ENCODE data around the gene ARHGAP24. TPM values are rescaled to one million over a fixed set of nuclear protein-coding genes. Genes with fewer than 3 reads are reported as not detected.
"Not testable (repeated sequence)": the region's sequence is repeated elsewhere in the genome, so short reads cannot be mapped to it uniquely, and the experiment has no call there.

Gene ARHGAP24
- total RNA-seq, 1 experiment from 2014 or later: 4.6 TPM

DNA sequence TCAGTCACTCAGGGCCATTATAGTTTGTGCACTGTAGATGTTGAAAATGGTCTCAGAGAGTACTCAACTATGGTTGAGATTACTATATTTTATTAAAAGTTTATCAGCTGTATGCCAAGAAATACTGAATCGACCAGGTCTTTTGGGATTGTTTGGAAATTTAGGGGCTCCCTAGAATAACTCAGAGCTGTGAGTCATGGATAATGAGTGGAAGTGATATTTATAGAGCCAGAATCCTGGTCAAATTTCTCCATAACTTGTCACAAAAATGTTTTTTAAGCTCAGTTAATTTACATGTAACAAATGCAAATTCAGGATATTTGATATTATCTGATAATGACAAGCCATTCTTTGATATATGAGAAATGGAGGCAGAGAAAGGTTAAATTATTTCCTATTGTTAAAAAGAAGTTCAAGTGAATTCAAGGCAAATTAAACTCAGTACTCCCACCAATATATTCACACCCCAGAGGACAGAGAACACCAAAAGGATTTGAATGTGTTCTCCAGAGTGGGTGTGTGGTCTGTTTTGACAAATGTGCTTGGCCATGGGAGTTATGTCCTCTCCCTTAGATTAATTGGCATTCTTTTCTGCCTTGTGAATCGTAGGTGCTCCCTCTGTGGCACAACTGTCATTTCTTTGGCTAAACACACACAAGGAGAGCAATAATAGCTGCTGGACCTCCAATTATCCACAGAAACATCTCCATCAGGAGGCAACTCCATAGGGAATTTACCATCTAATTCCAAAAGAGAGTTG is 37.7 kb downstream of the ARHGAP24 start:
- DNase-seq (ENCODE audit: low spot score): no peak
- in situ Hi-C loops (cut with HindIII; ENCODE audit: low sequenced_read_pairs): no loop called here

DNA sequence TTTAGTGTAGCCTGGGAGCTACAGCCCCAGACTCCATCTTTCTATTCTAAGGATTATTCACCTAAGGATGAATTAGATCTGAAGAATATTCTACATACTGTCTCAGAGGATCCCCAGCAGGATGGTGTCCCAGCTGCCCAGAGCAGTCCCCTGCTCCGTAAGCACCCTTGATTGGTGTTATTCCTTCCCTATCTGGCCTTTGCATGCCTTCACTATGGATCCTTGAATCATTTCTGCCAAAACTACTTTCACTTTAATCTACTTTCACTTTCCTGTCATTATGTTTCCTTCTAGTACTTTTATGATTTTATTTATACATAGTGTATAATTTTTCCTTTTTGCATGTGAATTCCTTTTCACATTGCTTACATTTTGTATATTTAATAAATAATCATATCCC is 39.2 kb downstream of the ARHGAP24 start:
- in situ Hi-C loops (cut with HindIII; ENCODE audit: low sequenced_read_pairs): no loop called here

DNA sequence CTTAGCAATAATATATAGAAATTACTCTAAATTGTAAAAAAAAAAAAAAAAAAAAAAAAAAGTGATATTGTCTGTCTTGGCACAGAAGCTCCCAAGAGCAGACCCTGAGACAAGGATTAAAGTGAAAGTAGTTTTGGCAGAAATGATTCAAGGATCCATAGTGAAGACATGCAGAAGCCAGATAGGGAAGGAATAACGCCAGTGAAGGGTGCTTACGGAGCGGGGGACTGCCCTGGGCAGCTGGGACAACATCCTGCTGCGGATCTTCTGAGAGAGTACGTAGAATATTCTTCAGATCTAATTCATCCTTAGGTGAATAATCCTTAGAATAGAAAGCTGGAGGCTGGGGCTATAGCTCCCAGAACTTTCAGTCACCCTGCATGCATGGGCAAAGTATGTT is 39.8 kb downstream of the ARHGAP24 start:
- in situ Hi-C loops (cut with HindIII; ENCODE audit: low sequenced_read_pairs): no loop called here
- DNase-seq (ENCODE audit: low spot score): no peak

More for the DNA sequence above, 39.2 kb downstream of the ARHGAP24 start:
- no peak for DNase-seq (ENCODE audit: low spot score)

DNA sequence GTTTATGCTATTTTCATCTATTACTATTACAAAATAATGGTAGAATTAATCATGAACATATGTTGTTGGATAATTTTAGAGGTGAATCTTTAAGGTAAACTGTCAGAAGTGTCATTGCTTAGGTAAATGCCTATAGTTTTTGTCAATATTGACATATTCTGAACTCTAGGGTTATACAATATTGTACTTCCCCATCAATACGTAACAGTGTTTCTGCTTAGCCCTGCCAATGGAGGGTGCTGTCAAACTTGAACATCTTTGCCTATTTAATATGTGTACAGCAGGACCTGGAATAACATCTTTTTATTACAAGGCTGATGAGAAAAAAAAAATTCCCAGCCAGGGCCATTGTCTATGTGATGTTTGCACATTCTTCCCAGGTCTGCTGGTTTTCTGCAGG is 40.8 kb downstream of the ARHGAP24 start:
- in situ Hi-C loops (cut with HindIII; ENCODE audit: low sequenced_read_pairs): no loop called here
- no peak for DNase-seq (ENCODE audit: low spot score)

DNA sequence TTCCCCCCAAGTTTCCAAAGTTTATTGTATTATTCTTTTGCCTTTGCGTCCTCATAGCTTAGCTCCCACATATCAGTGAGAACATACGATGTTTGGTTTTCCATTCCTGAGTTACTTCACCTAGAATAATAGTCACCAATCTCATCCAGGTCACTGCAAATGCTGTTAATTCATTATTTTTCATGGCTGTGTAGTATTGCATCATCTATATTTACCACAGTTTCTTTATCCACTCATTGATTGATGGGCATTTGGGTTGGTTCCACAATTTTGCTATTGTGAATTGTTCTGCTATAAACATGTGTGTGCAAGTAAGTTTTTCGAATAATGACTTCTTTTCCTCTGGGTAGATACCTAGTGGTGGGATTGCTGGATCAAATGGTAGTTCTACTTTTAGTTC is 43.6 kb downstream of the ARHGAP24 start:
- DNase-seq (ENCODE audit: low spot score); in situ Hi-C loops (cut with HindIII; ENCODE audit: low sequenced_read_pairs): not testable (repeated sequence)

DNA sequence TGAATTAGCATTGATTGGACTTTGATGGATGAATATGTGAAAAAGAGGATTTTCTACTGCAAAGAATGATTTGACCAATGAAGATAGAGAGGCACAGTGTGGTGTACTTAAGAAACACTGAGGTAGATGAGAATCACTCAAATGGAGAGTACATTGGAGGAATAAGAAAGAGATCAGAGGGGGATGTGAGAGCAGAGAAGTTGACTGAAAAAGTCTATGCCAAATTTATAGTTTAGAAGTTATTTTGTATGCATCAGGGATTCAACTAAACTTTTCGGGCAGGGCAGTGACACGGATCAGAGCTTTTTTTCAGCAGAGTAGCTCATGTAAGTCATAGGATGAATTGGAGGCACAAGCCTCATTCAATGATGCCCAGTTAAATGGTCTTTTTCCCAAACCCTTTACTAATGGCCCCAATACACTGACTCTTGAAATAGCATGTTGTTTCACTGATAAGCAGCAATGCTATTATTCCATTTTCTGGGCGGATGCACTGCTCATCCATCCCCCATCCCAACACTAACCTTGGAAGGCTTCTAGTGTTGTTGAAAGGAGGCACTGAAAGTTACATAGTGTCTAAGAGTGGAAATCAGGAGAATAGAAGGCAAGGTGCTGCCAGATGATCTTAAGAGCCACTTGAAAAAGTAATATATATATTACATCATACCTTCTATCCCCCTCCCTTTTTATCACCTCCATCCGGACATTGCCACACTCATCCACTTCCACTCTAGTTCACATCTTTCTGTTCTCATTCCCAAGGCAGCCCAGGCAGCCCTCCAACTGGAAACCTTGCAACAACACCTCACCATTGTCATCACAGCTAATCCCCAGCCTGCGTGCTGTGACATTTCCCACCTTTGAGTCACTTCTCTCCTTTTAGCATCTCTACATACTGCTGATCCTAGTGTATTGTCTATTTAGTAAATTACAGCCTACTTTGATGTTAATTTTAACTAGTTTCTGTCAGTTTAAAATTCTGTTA is 46.1 kb downstream of the ARHGAP24 start:
- DNase-seq (ENCODE audit: low spot score): no peak
- in situ Hi-C loops (cut with HindIII; ENCODE audit: low sequenced_read_pairs): no loop called here

DNA sequence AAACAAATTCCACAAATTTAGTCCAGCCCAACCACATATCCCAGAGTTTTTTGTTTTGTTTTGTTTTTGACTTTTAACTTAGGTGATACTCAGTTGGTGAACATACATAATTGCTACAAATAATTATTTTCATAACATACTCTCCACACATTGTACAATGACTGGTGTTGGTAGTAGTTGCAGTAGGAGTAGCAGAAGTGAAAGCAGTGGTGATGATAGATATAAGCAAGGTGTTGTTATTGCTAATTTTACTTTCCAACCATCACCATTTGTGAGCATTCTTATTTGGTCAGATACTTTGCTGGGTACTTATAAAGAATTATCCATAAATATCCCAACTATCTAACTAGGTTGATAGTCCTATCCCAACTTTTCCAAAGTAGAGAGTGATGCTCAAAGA is 47.3 kb downstream of the ARHGAP24 start:
- in situ Hi-C loops (cut with HindIII; ENCODE audit: low sequenced_read_pairs): no loop called here
- DNase-seq (ENCODE audit: low spot score): no peak

DNA sequence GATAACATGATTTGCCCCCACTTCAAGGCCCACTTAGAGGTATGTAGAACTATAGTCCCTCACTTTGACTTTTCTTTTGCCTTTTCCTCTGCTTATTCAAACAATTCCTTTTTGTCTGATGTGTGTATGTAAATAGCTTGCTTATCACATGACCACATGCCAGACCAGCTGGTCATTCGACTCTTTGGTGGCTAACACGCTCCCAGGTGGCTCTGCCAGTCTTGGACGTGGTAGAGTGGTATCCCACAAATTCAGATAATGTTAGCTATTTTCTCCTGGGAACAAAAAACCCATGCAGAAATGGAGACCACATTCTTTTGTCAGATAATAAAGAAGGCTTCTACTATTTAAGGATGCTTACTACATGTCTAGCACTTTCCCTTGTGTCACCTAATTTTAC is 47.9 kb downstream of the ARHGAP24 start:
- no peak for DNase-seq (ENCODE audit: low spot score)
- in situ Hi-C loops (cut with HindIII; ENCODE audit: low sequenced_read_pairs): no loop called here

DNA sequence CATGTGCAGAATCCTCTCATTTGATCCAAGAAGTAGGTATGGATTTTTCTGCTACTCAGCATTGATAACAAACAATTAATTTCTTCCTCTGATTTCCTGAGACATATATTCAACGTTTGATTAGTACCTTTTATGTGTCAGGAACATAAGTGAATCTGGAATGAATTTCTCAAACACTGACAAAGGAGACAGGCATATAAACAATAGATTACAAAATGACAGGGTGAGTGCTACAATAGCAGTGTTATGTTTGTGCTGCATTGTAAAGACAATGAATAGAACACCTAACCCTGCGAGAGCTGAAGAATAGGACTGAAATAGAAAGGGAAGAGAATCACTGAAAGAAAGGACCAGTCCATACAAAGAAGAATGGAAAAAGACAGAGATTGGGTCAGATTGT is 52.9 kb downstream of the ARHGAP24 start:
- in situ Hi-C loops (cut with HindIII; ENCODE audit: low sequenced_read_pairs): no loop called here
- DNase-seq (ENCODE audit: low spot score): no peak

DNA sequence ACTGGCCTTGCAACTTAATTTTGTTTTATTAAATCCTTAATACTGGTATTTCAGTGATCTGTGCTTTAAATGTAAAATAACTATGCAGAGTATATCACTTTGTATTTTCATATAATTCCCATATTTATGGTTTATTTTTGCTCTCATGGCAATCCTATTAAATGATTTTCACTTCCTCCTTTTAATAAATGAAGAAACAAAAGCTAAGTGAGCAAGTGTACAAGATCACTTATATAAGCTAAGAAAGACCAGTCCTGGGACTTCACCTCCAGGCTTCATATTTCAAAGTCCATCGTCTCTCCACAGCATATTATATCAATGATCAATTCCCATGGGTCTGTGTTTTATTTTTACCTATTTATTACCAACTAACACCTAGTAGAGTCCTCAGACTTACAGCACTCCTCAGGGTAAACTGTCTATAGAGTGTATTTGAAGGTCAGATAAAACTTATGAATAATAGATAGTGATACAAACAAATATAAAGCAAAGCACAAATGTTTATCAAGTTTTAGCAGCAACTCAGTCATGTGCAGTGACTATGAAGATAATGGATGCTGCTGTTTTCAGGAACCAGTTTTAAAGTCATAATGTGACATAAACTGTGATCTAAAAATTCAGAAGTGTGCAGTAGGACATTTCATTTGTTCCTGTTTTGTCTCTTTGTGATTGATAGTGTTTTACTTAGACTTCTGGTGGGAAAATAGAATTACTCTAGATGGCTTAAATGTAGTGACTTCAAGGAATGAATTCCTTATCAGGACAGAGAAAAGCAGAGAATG is 56.8 kb downstream of the ARHGAP24 start:
- in situ Hi-C loops (cut with HindIII; ENCODE audit: low sequenced_read_pairs): no loop called here
- no peak for DNase-seq (ENCODE audit: low spot score)

DNA sequence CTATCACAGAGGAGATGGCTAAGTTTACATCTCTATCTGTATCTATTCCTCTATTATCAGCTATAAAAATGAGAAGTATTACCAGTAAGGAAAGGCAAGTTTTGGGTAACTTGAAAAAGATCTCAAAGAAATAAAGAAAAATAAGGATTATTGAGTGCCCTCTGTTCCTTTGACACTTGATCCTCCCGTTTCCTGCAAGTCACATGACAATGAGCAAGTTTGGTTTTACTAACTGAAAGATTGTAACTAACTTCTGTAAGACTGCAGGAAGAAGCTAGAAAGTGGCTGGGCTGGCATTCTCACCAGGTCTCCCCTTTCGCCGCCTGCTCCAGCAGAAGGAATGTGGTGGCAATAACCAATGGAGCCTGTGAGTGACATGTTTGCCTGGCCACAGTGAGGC is 59.2 kb downstream of the ARHGAP24 start:
- in situ Hi-C loops (cut with HindIII; ENCODE audit: low sequenced_read_pairs): no loop called here
- no peak for DNase-seq (ENCODE audit: low spot score)

DNA sequence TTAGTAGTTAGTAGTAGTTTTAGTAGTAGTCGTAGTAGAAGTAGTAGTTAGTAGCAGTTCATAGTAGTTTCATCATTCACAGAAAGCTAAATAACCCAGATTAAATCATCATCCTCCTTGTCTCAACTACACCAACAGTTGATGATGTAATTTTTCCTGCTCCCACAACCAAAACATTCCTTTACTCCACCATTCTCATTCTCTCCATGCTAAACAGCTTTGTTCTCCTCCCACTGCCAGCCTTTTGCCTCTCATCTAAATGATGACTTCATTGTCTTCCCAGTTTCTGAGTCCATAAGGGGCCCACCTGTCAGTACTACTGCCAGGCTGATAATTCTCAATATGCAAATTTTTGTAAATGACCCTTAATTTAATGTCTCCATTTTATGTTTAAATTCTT is 68.9 kb downstream of the ARHGAP24 start:
- no peak for DNase-seq (ENCODE audit: low spot score)
- in situ Hi-C loops (cut with HindIII; ENCODE audit: low sequenced_read_pairs): no loop called here

DNA sequence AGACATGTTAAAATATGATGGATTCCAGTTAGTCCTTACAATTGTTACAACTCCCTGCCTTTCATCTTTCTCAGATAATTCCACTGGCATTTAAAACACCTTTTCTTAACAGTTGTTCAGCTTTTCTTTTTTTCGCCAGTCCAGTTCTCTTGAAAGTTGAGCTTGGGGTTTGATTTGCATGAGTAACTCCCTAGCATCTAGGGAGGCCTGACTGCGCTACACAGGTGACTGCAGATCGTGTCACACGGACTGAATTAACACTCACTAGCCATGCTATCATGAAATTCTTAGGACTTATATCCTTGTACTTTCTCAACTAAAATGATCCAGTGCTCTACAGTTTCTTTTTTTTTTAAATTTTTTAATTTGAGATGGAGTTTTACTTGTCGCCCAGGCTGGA is 69.8 kb downstream of the ARHGAP24 start:
- in situ Hi-C loops (cut with HindIII; ENCODE audit: low sequenced_read_pairs): no loop called here
- DNase-seq (ENCODE audit: low spot score): no peak

DNA sequence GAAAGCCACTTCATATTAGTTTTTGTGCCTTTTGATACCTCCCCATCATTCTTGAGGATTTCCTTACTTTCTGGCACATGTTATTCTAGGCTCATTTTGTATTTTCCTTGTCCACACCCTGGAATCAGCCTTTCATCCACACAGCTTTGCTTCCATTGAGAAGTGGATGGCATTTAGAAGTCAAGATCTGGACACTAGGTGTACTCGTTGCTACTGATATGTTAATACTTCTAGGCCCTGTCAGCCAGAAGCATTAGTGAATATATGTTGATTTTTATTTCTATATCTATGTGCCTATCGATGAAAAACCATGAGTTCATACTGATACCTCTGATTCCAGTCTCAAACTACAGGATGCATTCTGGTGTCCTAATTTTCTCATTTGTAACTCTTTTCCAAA is 73.2 kb downstream of the ARHGAP24 start:
- in situ Hi-C loops (cut with HindIII; ENCODE audit: low sequenced_read_pairs): no loop called here

DNA sequence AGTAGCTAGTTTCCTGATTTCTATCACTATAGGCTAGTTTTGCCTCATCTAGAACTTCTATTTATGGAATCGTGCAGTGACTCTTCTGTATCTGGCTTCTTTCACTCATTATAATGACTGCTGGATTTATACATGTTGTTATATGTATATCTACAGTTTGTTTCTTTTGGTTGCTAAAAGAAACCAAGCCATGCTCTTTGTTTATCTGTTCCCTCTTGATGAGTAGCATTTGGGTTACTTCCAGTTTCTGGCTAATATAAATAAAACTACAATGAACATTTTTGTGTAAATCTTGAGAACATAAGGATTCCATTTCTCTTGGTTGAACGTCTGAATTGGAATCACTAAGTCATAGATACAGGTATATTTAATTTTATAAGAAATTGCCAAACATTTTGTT is 73.9 kb downstream of the ARHGAP24 start:
- no peak for DNase-seq (ENCODE audit: low spot score)
- in situ Hi-C loops (cut with HindIII; ENCODE audit: low sequenced_read_pairs): no loop called here

More for the DNA sequence above, 73.2 kb downstream of the ARHGAP24 start:
- no peak for DNase-seq (ENCODE audit: low spot score)

DNA sequence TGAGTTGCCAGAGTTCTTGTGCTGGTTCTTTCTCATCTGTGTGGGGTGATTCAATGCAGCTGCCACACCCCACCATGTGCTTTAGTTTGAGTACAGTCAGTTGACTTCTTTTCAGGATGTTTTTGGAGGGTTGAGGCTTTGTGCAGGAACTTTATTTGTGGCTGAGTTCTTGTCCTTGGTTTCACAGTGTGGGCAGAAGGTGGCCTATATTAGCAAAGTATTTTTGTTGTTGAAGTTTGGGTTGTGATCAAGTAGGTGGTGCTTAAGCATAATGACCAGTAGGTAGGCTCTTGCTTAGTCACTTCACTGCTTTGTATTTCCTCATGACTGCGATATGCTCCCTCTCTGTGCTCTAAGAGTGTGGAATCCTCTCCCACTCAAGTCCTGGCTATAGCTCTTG is 80.3 kb downstream of the ARHGAP24 start:
- in situ Hi-C loops (cut with HindIII; ENCODE audit: low sequenced_read_pairs): no loop called here
- DNase-seq (ENCODE audit: low spot score): no peak

DNA sequence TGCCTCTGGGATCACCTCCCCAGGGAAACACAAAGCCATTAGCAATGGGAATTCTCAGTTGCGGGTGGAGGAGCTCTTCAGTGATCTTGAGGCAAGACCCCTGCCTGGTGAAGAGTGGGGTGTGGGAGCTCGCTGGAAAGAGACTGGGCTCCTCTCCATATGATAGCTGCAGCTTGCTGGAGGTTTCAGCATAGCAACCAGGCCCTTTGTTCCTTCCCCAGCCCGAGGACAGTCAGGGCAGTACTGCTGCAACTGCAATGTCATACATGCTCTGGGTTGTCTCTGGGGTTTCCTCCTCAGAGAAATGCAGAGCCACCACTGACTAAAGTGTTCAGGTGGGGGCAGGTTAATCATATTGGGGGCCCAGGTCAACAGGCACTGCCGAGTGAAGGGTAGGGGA is 81.3 kb downstream of the ARHGAP24 start:
- no peak for DNase-seq (ENCODE audit: low spot score)
- in situ Hi-C loops (cut with HindIII; ENCODE audit: low sequenced_read_pairs): no loop called here

DNA sequence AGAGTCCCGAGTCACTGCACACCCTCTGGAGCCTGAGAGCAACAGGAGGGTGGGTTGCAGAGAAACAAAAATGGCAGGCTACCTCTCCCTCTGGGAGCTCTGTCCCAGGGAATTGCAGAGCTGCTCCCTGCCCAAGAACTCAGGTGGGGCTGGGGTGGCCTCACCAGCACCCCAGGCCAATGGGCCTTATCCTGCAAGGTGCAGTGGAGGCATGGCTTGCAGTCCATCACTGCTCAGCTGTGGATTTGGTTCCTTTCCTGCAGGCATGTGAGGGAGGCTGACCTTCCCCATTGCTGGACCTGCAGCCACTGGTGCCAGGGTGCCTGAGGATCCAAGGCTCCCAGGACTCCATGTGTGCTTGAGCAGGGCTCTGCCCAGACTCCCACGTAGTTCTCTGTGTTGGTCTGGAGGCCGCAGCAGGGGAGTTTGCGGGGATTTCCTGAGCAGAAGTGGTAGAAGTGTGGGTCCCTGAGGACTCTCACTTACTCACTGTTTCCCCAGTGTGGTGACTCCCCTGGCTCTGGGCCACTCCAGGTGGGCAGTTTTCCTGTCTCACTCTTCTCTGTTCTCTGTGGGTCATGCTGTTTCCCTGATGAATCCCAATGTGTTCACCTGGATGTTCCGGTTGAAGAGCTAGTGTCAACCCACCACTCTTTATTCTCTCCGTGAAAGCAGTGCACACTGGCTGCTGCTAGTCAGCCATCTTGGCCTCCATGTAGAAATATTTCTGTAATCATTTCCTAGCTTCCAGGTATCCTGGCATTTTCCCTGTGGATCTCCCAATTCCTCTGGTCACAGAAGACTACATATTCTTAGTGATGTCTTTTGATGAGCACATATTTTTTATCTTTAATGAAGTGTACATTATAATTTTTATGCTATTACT is 82.3 kb downstream of the ARHGAP24 start:
- no peak for DNase-seq (ENCODE audit: low spot score)
- in situ Hi-C loops (cut with HindIII; ENCODE audit: low sequenced_read_pairs): no loop called here

Data from G401 (cell line).